WERI-Rb-1 (cell line): ENCODE measurements around the gene S100A12.

Experiments used
- DNase-seq: peaks from one replicate; pipeline ENCODE4 v3.0.0-alpha.2; 2020
- H3K27ac ChIP-seq: fragments of 250-450 bp; sonication (Bioruptor Pico); 2 replicates; pipeline ENCODE4 v1.5.1; 2020; ENCODE audit warnings: mild to moderate bottlenecking, moderate library complexity
- H3K27me3 ChIP-seq: fragments of 250-450 bp; sonication (Bioruptor Pico); 2 replicates; pipeline ENCODE4 v1.5.1; 2021; ENCODE audit warnings: mild to moderate bottlenecking, low read depth, moderate library complexity; ENCODE audit not compliant: insufficient read depth, severe bottlenecking
- H3K36me3 ChIP-seq: fragments of 250-450 bp; sonication (Bioruptor Pico); 2 replicates; pipeline ENCODE4 v1.5.1; 2020; ENCODE audit warnings: mild to moderate bottlenecking, moderate library complexity
- H3K4me3 ChIP-seq: 2 replicates; pipeline ENCODE4 v1.5.1; 2011; ENCODE audit warnings: low read depth, mild to moderate bottlenecking, control low read depth, low read length
- H3K9me3 ChIP-seq: fragments of 250-450 bp; sonication (Bioruptor Pico); 2 replicates; pipeline ENCODE4 v1.5.1; 2021; ENCODE audit warnings: mild to moderate bottlenecking, moderate library complexity; ENCODE audit not compliant: severe bottlenecking
- CTCF ChIP-seq: IDR thresholded peaks from 2 replicates; pipeline ENCODE4 v1.5.1; 2011; ENCODE audit warnings: low read depth, mild to moderate bottlenecking, control low read depth, inconsistent platforms, low read length

Gene S100A12

GRCh38 chr1:153389401-153389800 is 14.0 kb upstream of the S100A12 start:
- no peaks in the 10 kb centered on the region for H3K9me3 ChIP-seq
- TF ChIP-seq CTCF = no peak
- no peak overlapping the region for H3K27ac ChIP-seq
- H3K4me3 ChIP-seq = no peak overlapping the region
- H3K27me3 ChIP-seq = peaks cover 97% of the 10 kb centered on the region
- no peak for DNase-seq
- no peaks in the 10 kb centered on the region for H3K36me3 ChIP-seq

GRCh38 chr1:153387785-153388184 is 12.4 kb upstream of the S100A12 start:
- H3K4me3 ChIP-seq = no peak overlapping the region
- H3K9me3 ChIP-seq = peaks cover 3% of the 10 kb centered on the region
- no peaks in the 10 kb centered on the region for H3K36me3 ChIP-seq
- peak; percentile 6 for DNase-seq
- H3K27me3 ChIP-seq = peaks cover 97% of the 10 kb centered on the region
- TF ChIP-seq CTCF = no peak
- no peak overlapping the region for H3K27ac ChIP-seq

- DNase-seq = no peak
- no peaks in the 10 kb centered on the region for H3K36me3 ChIP-seq
- no peak for TF ChIP-seq CTCF
- H3K27me3 ChIP-seq = peaks cover 97% of the 10 kb centered on the region
- H3K4me3 ChIP-seq = no peak overlapping the region
- no peak overlapping the region for H3K27ac ChIP-seq
- H3K9me3 ChIP-seq = peaks cover 11% of the 10 kb centered on the region
These were observed 11.6 kb upstream of the S100A12 start for GRCh38 chr1:153387001-153387400.

GRCh38 chr1:153386500-153386901 is 11.1 kb upstream of the S100A12 start:
- no peak overlapping the region for H3K27ac ChIP-seq
- TF ChIP-seq CTCF = no peak
- peak; percentile 12 for DNase-seq
- peaks cover 16% of the 10 kb centered on the region for H3K9me3 ChIP-seq
- H3K27me3 ChIP-seq = peaks cover 97% of the 10 kb centered on the region
- no peaks in the 10 kb centered on the region for H3K36me3 ChIP-seq
- no peak overlapping the region for H3K4me3 ChIP-seq

- Histone ChIP-seq H3K36me3 (no peaks in the 10 kb centered on the region), H3K9me3 (peaks cover 30% of the 10 kb centered on the region), H3K27me3 (peaks cover 97% of the 10 kb centered on the region), H3K27ac (no peak overlapping the region), H3K4me3 (no peak overlapping the region)
- no peak for DNase-seq
- TF ChIP-seq CTCF = no peak
These were observed 9.6 kb upstream of the S100A12 start for GRCh38 chr1:153384958-153385580.

GRCh38 chr1:153380711-153381110 is 5.3 kb upstream of the S100A12 start:
- Histone ChIP-seq H3K4me3 (no peak overlapping the region), H3K27me3 (peaks cover 100% of the 10 kb centered on the region), H3K36me3 (no peaks in the 10 kb centered on the region), H3K9me3 (peaks cover 42% of the 10 kb centered on the region), H3K27ac (no peak overlapping the region)
- TF ChIP-seq CTCF = no peak
- DNase-seq = no peak
